ENCODE results near the gene GP2.

Gene GP2

DNA sequence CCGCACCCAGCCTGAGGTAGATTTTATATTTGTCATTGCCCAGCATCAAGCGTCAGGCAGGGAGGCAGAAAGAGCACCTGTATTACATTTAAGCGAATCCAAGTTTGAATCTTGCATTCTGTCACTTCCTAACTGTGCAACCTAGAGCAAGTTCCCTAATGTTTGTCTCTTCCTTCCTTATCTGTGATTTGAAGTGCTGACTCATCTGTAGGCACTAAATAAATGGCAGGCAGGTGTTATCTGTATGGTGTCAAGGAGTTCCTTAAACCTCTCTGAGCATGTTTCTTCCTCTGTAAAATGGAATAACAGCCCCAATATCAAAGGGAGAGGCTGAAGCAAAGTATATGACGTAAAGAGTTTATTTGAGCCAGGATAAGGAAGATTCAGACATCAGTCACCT is 24.3 kb downstream of the GP2 start:
- no peak overlapping the region for H2AFZ ChIP-seq (ENCODE audit: low read depth)
- no peaks in the 10 kb centered on the region for H4K20me1 ChIP-seq (ENCODE audit: insufficient read depth)
- H3K4me1 ChIP-seq (ENCODE audit: low read depth, poor library complexity, severe bottlenecking): no peaks in the 10 kb centered on the region
- no peak overlapping the region for H3K27ac ChIP-seq
- no peak overlapping the region for H3K9ac ChIP-seq
- no peak overlapping the region for H3K4me3 ChIP-seq (IDR thresholded peaks at IDR 0.05; ENCODE audit: insufficient read depth, low read depth, low read length)
- H3K79me2 ChIP-seq (ENCODE audit: insufficient read depth, low read depth): no peaks in the 10 kb centered on the region
- no peaks in the 10 kb centered on the region for H3K27me3 ChIP-seq (ENCODE audit: insufficient read depth, low read depth)
- no peaks in the 10 kb centered on the region for H3K36me3 ChIP-seq (ENCODE audit: insufficient read depth)
- TF ChIP-seq, protein P1, sequence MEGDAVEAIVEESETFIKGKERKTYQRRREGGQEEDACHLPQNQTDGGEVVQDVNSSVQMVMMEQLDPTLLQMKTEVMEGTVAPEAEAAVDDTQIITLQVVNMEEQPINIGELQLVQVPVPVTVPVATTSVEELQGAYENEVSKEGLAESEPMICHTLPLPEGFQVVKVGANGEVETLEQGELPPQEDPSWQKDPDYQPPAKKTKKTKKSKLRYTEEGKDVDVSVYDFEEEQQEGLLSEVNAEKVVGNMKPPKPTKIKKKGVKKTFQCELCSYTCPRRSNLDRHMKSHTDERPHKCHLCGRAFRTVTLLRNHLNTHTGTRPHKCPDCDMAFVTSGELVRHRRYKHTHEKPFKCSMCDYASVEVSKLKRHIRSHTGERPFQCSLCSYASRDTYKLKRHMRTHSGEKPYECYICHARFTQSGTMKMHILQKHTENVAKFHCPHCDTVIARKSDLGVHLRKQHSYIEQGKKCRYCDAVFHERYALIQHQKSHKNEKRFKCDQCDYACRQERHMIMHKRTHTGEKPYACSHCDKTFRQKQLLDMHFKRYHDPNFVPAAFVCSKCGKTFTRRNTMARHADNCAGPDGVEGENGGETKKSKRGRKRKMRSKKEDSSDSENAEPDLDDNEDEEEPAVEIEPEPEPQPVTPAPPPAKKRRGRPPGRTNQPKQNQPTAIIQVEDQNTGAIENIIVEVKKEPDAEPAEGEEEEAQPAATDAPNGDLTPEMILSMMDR (conservative IDR thresholded peaks at IDR 0.05; ENCODE audit: low read depth, low read length): no peak
- H3K4me2 ChIP-seq: no peak overlapping the region

DNA sequence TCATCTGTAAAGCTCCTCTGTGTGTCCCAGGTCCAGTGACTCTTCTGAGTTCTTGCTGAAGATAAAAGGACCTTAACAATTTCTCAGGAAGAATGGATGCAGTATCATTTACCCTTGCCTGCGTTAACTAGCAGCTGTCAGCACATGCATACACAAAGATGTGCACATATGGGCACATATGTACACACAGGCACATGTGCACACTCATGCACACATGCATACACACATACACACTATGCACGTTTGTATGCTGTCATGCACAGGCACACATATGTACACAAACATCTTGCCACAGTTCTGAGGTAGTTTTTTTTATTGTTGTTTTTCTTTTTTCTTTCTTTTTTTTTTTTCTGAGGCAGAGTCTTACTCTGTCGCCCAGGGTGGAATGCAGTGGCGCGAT is 24.9 kb downstream of the GP2 start:
- Histone ChIP-seq H3K4me3 (IDR thresholded peaks at IDR 0.05; ENCODE audit: insufficient read depth, low read depth, low read length) (no peak overlapping the region), H3K4me1 (ENCODE audit: low read depth, poor library complexity, severe bottlenecking) (no peaks in the 10 kb centered on the region), H3K79me2 (ENCODE audit: insufficient read depth, low read depth) (no peaks in the 10 kb centered on the region), H3K27ac (no peak overlapping the region), H3K9ac (no peak overlapping the region), H3K4me2 (no peak overlapping the region), H2AFZ (ENCODE audit: low read depth) (no peak overlapping the region), H4K20me1 (ENCODE audit: insufficient read depth) (no peaks in the 10 kb centered on the region), H3K27me3 (ENCODE audit: insufficient read depth, low read depth) (no peaks in the 10 kb centered on the region), H3K36me3 (ENCODE audit: insufficient read depth) (no peaks in the 10 kb centered on the region)
- TF ChIP-seq, protein P1 (conservative IDR thresholded peaks at IDR 0.05; ENCODE audit: low read depth, low read length): no peak

DNA sequence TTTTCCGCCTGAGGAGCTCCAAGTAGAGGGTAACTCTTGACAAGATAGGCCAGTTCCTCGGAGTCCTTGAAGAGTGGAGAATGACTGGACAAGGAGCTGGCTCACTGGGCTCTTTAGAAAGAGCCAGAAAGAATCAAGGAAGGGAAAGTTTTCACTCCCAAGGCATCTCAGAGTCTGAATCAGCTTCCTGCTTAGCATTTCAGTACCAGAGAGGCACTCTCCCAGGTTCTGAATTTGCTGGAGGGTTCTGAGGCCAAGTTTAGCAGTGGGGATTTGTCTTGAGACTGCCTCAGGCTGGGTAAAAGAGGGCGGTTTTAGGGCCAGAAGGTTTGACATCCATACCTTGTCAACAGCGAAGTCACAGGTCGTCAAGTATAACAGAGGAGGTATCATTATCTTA is 25.5 kb downstream of the GP2 start:
- Histone ChIP-seq H4K20me1 (ENCODE audit: insufficient read depth) (no peaks in the 10 kb centered on the region), H3K4me1 (ENCODE audit: low read depth, poor library complexity, severe bottlenecking) (no peaks in the 10 kb centered on the region), H3K27me3 (ENCODE audit: insufficient read depth, low read depth) (no peaks in the 10 kb centered on the region), H3K4me2 (no peak overlapping the region), H3K4me3 (IDR thresholded peaks at IDR 0.05; ENCODE audit: insufficient read depth, low read depth, low read length) (no peak overlapping the region), H2AFZ (ENCODE audit: low read depth) (no peak overlapping the region), H3K27ac (no peak overlapping the region), H3K36me3 (ENCODE audit: insufficient read depth) (no peaks in the 10 kb centered on the region), H3K9ac (no peak overlapping the region), H3K79me2 (ENCODE audit: insufficient read depth, low read depth) (no peaks in the 10 kb centered on the region)
- TF ChIP-seq, protein P1 (conservative IDR thresholded peaks at IDR 0.05; ENCODE audit: low read depth, low read length): no peak

DNA sequence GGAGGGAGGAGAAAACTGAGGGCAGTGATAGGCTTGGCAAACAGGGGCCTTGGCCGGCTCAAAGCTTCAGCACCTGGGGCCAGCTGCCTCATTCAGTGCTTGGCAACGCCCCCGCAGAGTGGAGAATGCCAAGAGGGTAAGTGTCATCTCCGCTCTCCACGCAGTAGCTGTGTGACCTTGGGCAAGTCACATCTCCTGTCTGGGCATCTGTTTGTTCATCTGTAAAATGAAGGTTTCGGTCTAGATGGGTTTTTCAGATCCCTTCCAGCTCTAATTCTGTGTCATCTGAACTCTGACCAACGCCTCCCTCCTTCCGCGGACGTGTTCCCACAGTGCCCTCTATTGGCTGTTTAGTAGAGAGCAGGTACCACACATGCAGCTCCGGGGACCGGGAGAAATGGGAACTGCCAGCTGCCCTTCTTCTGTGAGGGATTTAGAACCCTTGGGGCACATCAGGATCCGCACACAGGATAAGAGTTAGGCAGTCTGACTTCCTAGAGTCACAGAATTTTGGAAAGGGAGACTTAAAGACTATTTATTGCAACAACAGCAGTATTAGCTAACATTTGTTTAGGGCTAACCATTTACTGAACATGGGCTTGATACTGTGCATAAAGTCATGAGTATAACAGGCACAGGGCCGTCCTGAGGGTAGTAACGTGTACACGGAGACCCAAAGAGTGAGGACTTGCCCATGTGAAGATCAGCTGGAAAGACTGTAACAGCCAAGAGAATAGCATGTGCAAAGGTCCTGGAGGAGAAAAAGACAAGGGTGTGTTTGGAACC is 26.8 kb downstream of the GP2 start:
- H3K4me1 ChIP-seq (ENCODE audit: low read depth, poor library complexity, severe bottlenecking): no peaks in the 10 kb centered on the region
- TF ChIP-seq, protein P1 (conservative IDR thresholded peaks at IDR 0.05; ENCODE audit: low read depth, low read length): peak; percentile 91
- no peaks in the 10 kb centered on the region for H3K27me3 ChIP-seq (ENCODE audit: insufficient read depth, low read depth)
- H2AFZ ChIP-seq (ENCODE audit: low read depth): no peak overlapping the region; the same call in 1 of the 2 replicates
- H3K79me2 ChIP-seq (ENCODE audit: insufficient read depth, low read depth): no peaks in the 10 kb centered on the region
- H3K27ac ChIP-seq: no peak overlapping the region
- H3K4me2 ChIP-seq: no peak overlapping the region; the same call in 1 of the 2 replicates
- H3K9ac ChIP-seq: no peak overlapping the region
- no peaks in the 10 kb centered on the region for H4K20me1 ChIP-seq (ENCODE audit: insufficient read depth)
- H3K4me3 ChIP-seq (IDR thresholded peaks at IDR 0.05; ENCODE audit: insufficient read depth, low read depth, low read length): no peak overlapping the region
- no peaks in the 10 kb centered on the region for H3K36me3 ChIP-seq (ENCODE audit: insufficient read depth)
